Epithelial cell of prostate (primary cell): Measurements from ENCODE around the gene CDH16.
A peak's percentile ranks its signal among the peaks of the same experiment; 100 is the strongest.
"Not testable (repeated sequence)": the region's sequence is repeated elsewhere in the genome, so short reads cannot be mapped to it uniquely, and the experiment has no call there.

Source experiments
- DNase-seq: peaks from one replicate; pipeline ENCODE4 v3.0.0-alpha.2; 2011; ENCODE audit warnings: low read depth, low spot score
- H3K27ac ChIP-seq: fragments of 450-650 bp; 2 replicates; pipeline ENCODE4 v1.5.1; 2017; ENCODE audit warnings: mild to moderate bottlenecking

CDH16 gene

GRCh38 chr16:66947302-66948065 is 28.8 kb upstream of the CDH16 start:
- H3K27ac ChIP-seq = peak overlapping the region; percentile 58
- DNase-seq = peak; percentile 37

- DNase-seq = no peak
- peak overlapping the region; percentile 7 for H3K27ac ChIP-seq
These were observed 28.3 kb upstream of the CDH16 start for GRCh38 chr16:66946974-66947301.

GRCh38 chr16:66946541-66946940 is 27.9 kb upstream of the CDH16 start:
- DNase-seq = no peak
- peak overlapping the region; percentile 7 for H3K27ac ChIP-seq

- no peak overlapping the region for H3K27ac ChIP-seq
- DNase-seq = no peak
These were observed 27.3 kb upstream of the CDH16 start for GRCh38 chr16:66945939-66946338.

- not testable (repeated sequence) for H3K27ac ChIP-seq
These were observed 26.3 kb upstream of the CDH16 start for GRCh38 chr16:66944971-66945370.

GRCh38 chr16:66944054-66944441 is 25.4 kb upstream of the CDH16 start:
- no peak overlapping the region for H3K27ac ChIP-seq
- no peak for DNase-seq

More at GRCh38 chr16:66944971-66945370, 26.3 kb upstream of the CDH16 start:
- DNase-seq = not testable (repeated sequence)

- no peak for DNase-seq
- H3K27ac ChIP-seq = no peak overlapping the region
These were observed 24.9 kb upstream of the CDH16 start for GRCh38 chr16:66943426-66944053.

GRCh38 chr16:66942981-66943380 is 24.3 kb upstream of the CDH16 start:
- no peak for DNase-seq
- no peak overlapping the region for H3K27ac ChIP-seq

- H3K27ac ChIP-seq = no peak overlapping the region
- no peak for DNase-seq
These were observed 21.6 kb upstream of the CDH16 start for GRCh38 chr16:66940236-66940635.

GRCh38 chr16:66939366-66939765 is 20.7 kb upstream of the CDH16 start:
- no peak overlapping the region for H3K27ac ChIP-seq
- no peak for DNase-seq

- no peak overlapping the region for H3K27ac ChIP-seq
These were observed 19.1 kb upstream of the CDH16 start for GRCh38 chr16:66937725-66938337.

GRCh38 chr16:66936889-66937554 is 18.3 kb upstream of the CDH16 start:
- no peak overlapping the region for H3K27ac ChIP-seq
- no peak for DNase-seq

More at GRCh38 chr16:66937725-66938337, 19.1 kb upstream of the CDH16 start:
- DNase-seq = no peak

- peak overlapping the region; percentile 94 for H3K27ac ChIP-seq
- DNase-seq = no peak
These were observed 17.8 kb upstream of the CDH16 start for GRCh38 chr16:66936462-66936861.

- peak; percentile 29 for DNase-seq
- peak within 1 kb of the TSS; percentile 94 for H3K27ac ChIP-seq
These were observed 16.8 kb upstream of the CDH16 start, which contains the start of gene CES2 for GRCh38 chr16:66935314-66936011. TSS of gene CES2 (plus strand) at chr16:66935516. CDS start at chr16:66935636, 120 bp downstream.

GRCh38 chr16:66934839-66935313 is 16.2 kb upstream of the CDH16 start:
- H3K27ac ChIP-seq = peak overlapping the region; percentile 94
- not testable (repeated sequence) for DNase-seq

GRCh38 chr16:66934138-66934838 is 15.6 kb upstream of the CDH16 start, which contains the start of gene CIAO2B:
TSS of gene CIAO2B (minus strand) at chr16:66934402. CDS start at chr16:66934364, 38 bp downstream.
- peak; percentile 22 for DNase-seq
- H3K27ac ChIP-seq = peak within 1 kb of the TSS; percentile 94

- DNase-seq = no peak
- peak overlapping the region; percentile 94 for H3K27ac ChIP-seq
These were observed 15.1 kb upstream of the CDH16 start for GRCh38 chr16:66933776-66934137.

- no peak overlapping the region for H3K27ac ChIP-seq
- DNase-seq = no peak
These were observed 13.4 kb upstream of the CDH16 start for GRCh38 chr16:66932076-66932475.

GRCh38 chr16:66931665-66932064 is 13.0 kb upstream of the CDH16 start:
- H3K27ac ChIP-seq = no peak overlapping the region
- DNase-seq = no peak
